ENCODE measurements around the gene SELENOK. TPM values are rescaled to one million over a fixed set of nuclear protein-coding genes. Genes with fewer than 3 reads are reported as not detected.

The SELENOK gene
- total RNA-seq, 1 experiment from 2014 or later, result 16.3 TPM

- no peak overlapping the region for H3K27ac ChIP-seq (ENCODE audit: low read length)
- no peaks in the 10 kb centered on the region for H3K27me3 ChIP-seq (ENCODE audit: control insufficient read depth, insufficient read depth, low read length)
- peaks cover 18% of the 10 kb centered on the region for H3K36me3 ChIP-seq (ENCODE audit: control insufficient read depth, insufficient read depth, low read length)
- H3K4me3 ChIP-seq (ENCODE audit: low read depth in 2 of 2, low read length in 2 of 2), result no peak overlapping the region
- intact Hi-C loops (cut with micrococcal nuclease; ENCODE audit: unreplicated experiment) (no loop called here), in situ Hi-C loops (cut with HindIII; ENCODE audit: low pct_unique_long_range_greater_than_20kb, low sequenced_read_pairs) (no loop called here)
- DNase-seq (ENCODE audit: low read depth, low spot score) (no peak), ATAC-seq (no peak)
- peaks cover 4% of the 10 kb centered on the region; the same call in 1 of the 2 replicates for H3K4me1 ChIP-seq (ENCODE audit: control insufficient read depth, insufficient read depth, low read length)
- ChIA-PET POLR2A (no interaction called here), CTCF (no interaction called here)
- no TSS peak for BruUV-seq (replicated peaks)
- H3K9me3 ChIP-seq (ENCODE audit: control insufficient read depth, insufficient read depth, low read depth, low read length), result no peaks in the 10 kb centered on the region
- no peak for TF ChIP-seq SIN3A (IDR thresholded peaks at IDR 0.05; ENCODE audit: borderline replicate concordance, insufficient read depth, low read depth, low read length)
- no peak for TF ChIP-seq POLR2AphosphoS5 (IDR thresholded peaks at IDR 0.05; ENCODE audit: low read depth, low read length)
- TF ChIP-seq REST (IDR thresholded peaks at IDR 0.05; ENCODE audit: insufficient read depth in 1 of 2, low read depth in 2 of 2, low read length in 1 of 2), result no peak
- TF ChIP-seq CTCF (IDR thresholded peaks at IDR 0.05), result no peak
- TF ChIP-seq TCF7L2 (IDR thresholded peaks at IDR 0.05; ENCODE audit: low read depth, low read length), result no peak
Observed at GRCh38 chr3:53883008-53883407, 8.7 kb downstream of the SELENOK start.

- TSS peak; percentile 72 for BruUV-seq (replicated peaks)
- Histone ChIP-seq H3K27me3 (ENCODE audit: control insufficient read depth, insufficient read depth, low read length) (no peaks in the 10 kb centered on the region), H3K4me3 (ENCODE audit: low read depth in 2 of 2, low read length in 2 of 2) (peak within 1 kb of the TSS; percentile 81 to 85), H3K9me3 (ENCODE audit: control insufficient read depth, insufficient read depth, low read depth, low read length) (no peaks in the 10 kb centered on the region), H3K27ac (ENCODE audit: low read length) (peak within 1 kb of the TSS; percentile 86), H3K36me3 (ENCODE audit: control insufficient read depth, insufficient read depth, low read length) (peaks cover 22% of the 10 kb centered on the region), H3K4me1 (ENCODE audit: control insufficient read depth, insufficient read depth, low read length) (peaks cover 4% of the 10 kb centered on the region; the same call in 1 of the 2 replicates)
- in situ Hi-C loops (cut with HindIII; ENCODE audit: low pct_unique_long_range_greater_than_20kb, low sequenced_read_pairs) (no loop called here), intact Hi-C loops (cut with micrococcal nuclease; ENCODE audit: unreplicated experiment) (no loop called here)
- ChIA-PET POLR2A (no interaction called here), CTCF (no interaction called here)
- TF ChIP-seq POLR2AphosphoS5 (IDR thresholded peaks at IDR 0.05; ENCODE audit: low read depth, low read length), result peak; percentile 72
- TF ChIP-seq CTCF (IDR thresholded peaks at IDR 0.05), result no peak
- ATAC-seq (peak; percentile 99), DNase-seq (ENCODE audit: low read depth, low spot score) (no peak)
Observed at GRCh38 chr3:53881691-53882593, 9.7 kb downstream of the SELENOK start, which contains the start of gene ACTR8. TSS of gene ACTR8 (minus strand) at chr3:53882152. CDS start at chr3:53882101, 51 bp downstream.
